ENCODE data around the gene C2orf80. TPM values are rescaled to one million over a fixed set of nuclear protein-coding genes. Genes with fewer than 3 reads are reported as not detected.

Gene C2orf80
- total and polyA plus RNA-seq, 2 donors (not counting 3 experiments of a cell fraction or from before 2014, with no cell fraction given): not detected

DNA sequence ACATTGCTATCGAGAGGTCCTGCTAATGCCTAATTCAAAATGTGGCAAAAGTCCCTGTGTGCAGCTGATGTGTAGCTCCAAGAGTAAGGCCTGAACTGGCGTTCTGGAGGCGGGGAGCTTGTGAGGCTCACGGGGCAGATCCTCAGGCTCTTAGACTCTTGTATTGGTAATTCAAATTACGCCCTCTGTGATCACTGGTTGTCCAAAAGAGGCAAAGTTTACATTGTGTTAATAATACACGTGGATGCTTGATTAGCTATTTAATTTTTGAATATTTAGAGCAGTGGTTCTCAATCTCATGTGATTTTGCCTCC, 14.0 kb downstream of the C2orf80 start:
- H4K20me1 ChIP-seq (replicated peaks; ENCODE audit: control insufficient read depth, extremely low read depth, insufficient read depth, low read length): no peaks in the 10 kb centered on the region
- ChIA-PET CTCF (interaction anchor here (0.6 to 4.8 kb wide), 21 partner anchors 9 to 1155 kb away, joined by 3 to 90 read pairs (median 5); partner anchors contain the start of genes IDH1 and PIKFYVE), POLR2A (interaction anchor here (1.4 kb wide), 1 partner anchor 78 kb away, joined by 3 read pairs; the partner anchor contains the start of gene IDH1)
- no peaks in the 10 kb centered on the region for H3K9me3 ChIP-seq (replicated peaks; ENCODE audit: control insufficient read depth, insufficient read depth, low read length)
- H3K4me1 ChIP-seq (ENCODE audit: control insufficient read depth, extremely low read depth, insufficient read depth, low read length): no peaks in the 10 kb centered on the region
- H3K9me1 ChIP-seq (replicated peaks; ENCODE audit: control insufficient read depth, extremely low read depth, insufficient read depth, low read length): no peaks in the 10 kb centered on the region
- DNase-seq (ENCODE audit: low read depth, low spot score): no peak
- no peaks in the 10 kb centered on the region for H3K36me3 ChIP-seq (ENCODE audit: control insufficient read depth in 2 of 2, extremely low read depth in 1 of 2, insufficient read depth in 2 of 2, low read length in 2 of 2)
- no peaks in the 10 kb centered on the region for H3K27me3 ChIP-seq (ENCODE audit: control insufficient read depth in 2 of 2, insufficient read depth in 2 of 2, low read length in 2 of 2)
- no peak overlapping the region for H3K4me3 ChIP-seq (replicated peaks in 1 of 3; ENCODE audit: insufficient read depth in 1 of 3, low read depth in 1 of 3, low read length in 3 of 3)
- H3K9ac ChIP-seq (replicated peaks; ENCODE audit: extremely low read depth, insufficient read depth, low read length): no peak overlapping the region
- intact Hi-C loops (cut with micrococcal nuclease): loop anchor here (1.0 to 10.0 kb wide), 4 partner anchors 79 to 1155 kb away; no protein-coding TSS in a partner anchor
- H3K79me2 ChIP-seq (ENCODE audit: control insufficient read depth, insufficient read depth, low read length): no peaks in the 10 kb centered on the region
- no peak for FAIRE-seq
- TF ChIP-seq GATA2 (IDR thresholded peaks at IDR 0.05; ENCODE audit: insufficient read depth, insufficient read length, low read depth, low read length) (no peak), JUN (IDR thresholded peaks at IDR 0.05; ENCODE audit: borderline replicate concordance, insufficient read depth, insufficient read length, low read depth) (no peak)
- BruUV-seq (replicated peaks): no TSS peak
- H3K4me2 ChIP-seq (ENCODE audit: insufficient read depth, low read length): no peak overlapping the region
- dilution Hi-C loops (cut with MboI; ENCODE audit: extremely low pct_ligation_motif_present, low sequenced_read_pairs): no loop called here
- H3K27ac ChIP-seq (ENCODE audit: insufficient read depth, low read depth, low read length): no peak overlapping the region
- peak overlapping the region; percentile 15 for H2AFZ ChIP-seq (ENCODE audit: low read depth, low read length)

DNA sequence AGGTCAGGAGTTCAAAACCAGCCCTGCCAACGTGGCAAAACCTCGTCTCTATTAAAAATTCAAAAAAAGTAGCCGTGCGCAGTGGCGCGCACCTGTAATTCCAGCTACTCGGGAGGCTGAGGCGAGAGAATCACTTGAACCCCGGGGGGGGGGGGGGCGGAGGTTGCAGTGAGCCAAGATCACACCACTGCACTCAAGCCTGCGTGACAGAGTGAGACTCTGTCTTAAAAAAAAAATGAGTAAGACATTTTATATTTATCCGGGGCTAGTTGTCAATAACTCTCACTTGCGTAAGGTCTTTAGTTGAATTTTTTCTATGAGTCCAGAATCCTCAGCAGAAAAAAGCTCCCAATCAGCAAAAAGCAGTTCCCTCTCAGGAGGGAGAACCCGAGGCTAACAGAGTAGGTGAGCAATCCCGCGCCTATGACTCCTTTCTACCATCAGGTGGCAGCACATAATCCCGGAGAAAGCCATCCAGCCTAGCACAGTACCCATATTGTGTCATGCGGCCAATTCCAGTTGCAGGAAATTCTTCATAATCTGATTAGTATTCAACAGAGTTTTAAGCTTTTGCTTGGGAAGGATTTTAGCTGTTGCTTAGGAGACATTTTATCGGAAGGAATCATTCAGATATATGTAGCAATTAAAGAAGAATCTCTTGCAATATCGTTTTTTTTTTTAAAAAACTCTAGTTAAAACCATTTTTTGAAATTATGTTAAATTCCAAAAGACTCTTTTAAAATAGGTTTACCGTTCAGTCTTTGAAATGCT, 14.6 kb downstream of the C2orf80 start:
- no peak overlapping the region for H3K4me2 ChIP-seq (ENCODE audit: insufficient read depth, low read length)
- H3K27me3 ChIP-seq (ENCODE audit: control insufficient read depth in 2 of 2, insufficient read depth in 2 of 2, low read length in 2 of 2): no peaks in the 10 kb centered on the region
- H3K27ac ChIP-seq (ENCODE audit: insufficient read depth, low read depth, low read length): no peak overlapping the region
- no peaks in the 10 kb centered on the region for H3K4me1 ChIP-seq (ENCODE audit: control insufficient read depth, extremely low read depth, insufficient read depth, low read length)
- peak; percentile 80 for DNase-seq (ENCODE audit: low read depth, low spot score)
- H3K4me3 ChIP-seq (replicated peaks in 1 of 3; ENCODE audit: insufficient read depth in 1 of 3, low read depth in 1 of 3, low read length in 3 of 3): no peak overlapping the region
- no peaks in the 10 kb centered on the region for H4K20me1 ChIP-seq (replicated peaks; ENCODE audit: control insufficient read depth, extremely low read depth, insufficient read depth, low read length)
- intact Hi-C loops (cut with micrococcal nuclease): loop anchor here (1.0 to 10.0 kb wide), 4 partner anchors 79 to 1156 kb away; no protein-coding TSS in a partner anchor
- dilution Hi-C loops (cut with MboI; ENCODE audit: extremely low pct_ligation_motif_present, low sequenced_read_pairs): no loop called here
- ChIA-PET CTCF (interaction anchor here (0.6 to 4.8 kb wide), 23 partner anchors 9 to 1156 kb away, joined by 3 to 90 read pairs (median 4); partner anchors contain the start of genes IDH1 and PIKFYVE), POLR2A (interaction anchor here (1.4 kb wide), 1 partner anchor 79 kb away, joined by 3 read pairs; the partner anchor contains the start of gene IDH1)
- peak overlapping the region; percentile 15 for H2AFZ ChIP-seq (ENCODE audit: low read depth, low read length)
- H3K36me3 ChIP-seq (ENCODE audit: control insufficient read depth in 2 of 2, extremely low read depth in 1 of 2, insufficient read depth in 2 of 2, low read length in 2 of 2): no peaks in the 10 kb centered on the region
- H3K79me2 ChIP-seq (ENCODE audit: control insufficient read depth, insufficient read depth, low read length): no peaks in the 10 kb centered on the region
- H3K9me3 ChIP-seq (replicated peaks; ENCODE audit: control insufficient read depth, insufficient read depth, low read length): no peaks in the 10 kb centered on the region
- no peak for TF ChIP-seq GATA2 (IDR thresholded peaks at IDR 0.05; ENCODE audit: insufficient read depth, insufficient read length, low read depth, low read length)
- TF ChIP-seq, protein P1, sequence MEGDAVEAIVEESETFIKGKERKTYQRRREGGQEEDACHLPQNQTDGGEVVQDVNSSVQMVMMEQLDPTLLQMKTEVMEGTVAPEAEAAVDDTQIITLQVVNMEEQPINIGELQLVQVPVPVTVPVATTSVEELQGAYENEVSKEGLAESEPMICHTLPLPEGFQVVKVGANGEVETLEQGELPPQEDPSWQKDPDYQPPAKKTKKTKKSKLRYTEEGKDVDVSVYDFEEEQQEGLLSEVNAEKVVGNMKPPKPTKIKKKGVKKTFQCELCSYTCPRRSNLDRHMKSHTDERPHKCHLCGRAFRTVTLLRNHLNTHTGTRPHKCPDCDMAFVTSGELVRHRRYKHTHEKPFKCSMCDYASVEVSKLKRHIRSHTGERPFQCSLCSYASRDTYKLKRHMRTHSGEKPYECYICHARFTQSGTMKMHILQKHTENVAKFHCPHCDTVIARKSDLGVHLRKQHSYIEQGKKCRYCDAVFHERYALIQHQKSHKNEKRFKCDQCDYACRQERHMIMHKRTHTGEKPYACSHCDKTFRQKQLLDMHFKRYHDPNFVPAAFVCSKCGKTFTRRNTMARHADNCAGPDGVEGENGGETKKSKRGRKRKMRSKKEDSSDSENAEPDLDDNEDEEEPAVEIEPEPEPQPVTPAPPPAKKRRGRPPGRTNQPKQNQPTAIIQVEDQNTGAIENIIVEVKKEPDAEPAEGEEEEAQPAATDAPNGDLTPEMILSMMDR (IDR thresholded peaks at IDR 0.05; ENCODE audit: extremely low read depth in 1 of 2, insufficient read depth in 1 of 2, low read depth in 1 of 2, low read length in 2 of 2): peak; percentile 86 to 88
- FAIRE-seq: peak; percentile 90
- BruUV-seq (replicated peaks): no TSS peak
- H3K9me1 ChIP-seq (replicated peaks; ENCODE audit: control insufficient read depth, extremely low read depth, insufficient read depth, low read length): no peaks in the 10 kb centered on the region
- no peak overlapping the region for H3K9ac ChIP-seq (replicated peaks; ENCODE audit: extremely low read depth, insufficient read depth, low read length)
